GM12878 (cell line): ENCODE results near the gene GPR171. TPM values are rescaled to one million over a fixed set of nuclear protein-coding genes. Genes with fewer than 3 reads are reported as not detected.
A peak's percentile ranks its signal among the peaks of the same experiment; 100 is the strongest.

Experiments used
- ATAC-seq: fragments of 200-7000 bp; cut with Tn5 transposase; 3 replicates; pipeline ENCODE4 v1.9.1; 2020; ENCODE audit warnings: mild to moderate bottlenecking, moderate library complexity
- BruUV-seq: library from RNA; stranded (reverse); fragments of 400-500 nt; replicated peaks from 2 replicates; lab custom pipeline; 2021; lab: Mats Ljungman, UMichigan
- CTCF ChIA-PET: fragments of 300-600 bp; sonication (Branson Sonifier 250); formaldehyde crosslinking; extraction: SDS; loops from one replicate; lab custom pipeline; 2021; ENCODE audit warnings: inconsistent platforms; lab: Yijun Ruan, JAX
- POLR2A ChIA-PET: fragments of 350-600 bp; formaldehyde crosslinking; extraction: SDS; loops from one replicate; lab custom pipeline; 2021; ENCODE audit warnings: inconsistent platforms; lab: Charles Lee
- RAD21 ChIA-PET: fragments of 300-600 bp; sonication (Branson Sonifier 250); formaldehyde crosslinking; loops from one replicate; lab custom pipeline; 2023; ENCODE audit warnings: antibody characterized with exemption; ENCODE audit not compliant: unreplicated experiment; lab: Charles Lee
- SMC1A ChIA-PET: fragments of 300-600 bp; sonication (Branson Sonifier 250); formaldehyde crosslinking; loops from one replicate; lab custom pipeline; 2023; ENCODE audit not compliant: unreplicated experiment, uncharacterized antibody; lab: Charles Lee
- DNase-seq: peaks from one replicate; pipeline ENCODE4 v3.0.0-alpha.2; 2011; ENCODE audit warnings: low read depth, low spot score
- FAIRE-seq: peaks from 3 replicates; lab custom pipeline; 2011; peaks lifted over from hg19 to GRCh38; lab: Jason Lieb, UNC
- H2AFZ ChIP-seq: 2 replicates; pipeline ENCODE4 v1.6.0; 2011; ENCODE audit warnings: low read depth, low read length, control low read depth; ENCODE audit not compliant: control insufficient read depth
- H3K27ac ChIP-seq: 2 replicates; pipeline ENCODE4 v1.5.1; 2011; ENCODE audit warnings: control low read depth; ENCODE audit not compliant: control insufficient read depth, insufficient read depth
- H3K27me3 ChIP-seq, 2 experiments: replicated peaks in 1 of 2; 2 replicates each; pipeline versions ENCODE4 v1.6.0 to v1.6.1; 2011; ENCODE audit warnings: low read length in 1 of 2; ENCODE audit not compliant: control insufficient read depth in 2 of 2, insufficient read depth in 2 of 2
- H3K36me3 ChIP-seq, 2 experiments: 2 replicates each; pipeline ENCODE4 v1.5.1; 2011; ENCODE audit warnings: low read length in 1 of 2; ENCODE audit not compliant: control insufficient read depth in 2 of 2, insufficient read depth in 2 of 2
- H3K4me1 ChIP-seq: 2 replicates; pipeline ENCODE4 v1.6.1; 2011; ENCODE audit warnings: mild to moderate bottlenecking, low read length, moderate library complexity, mixed read lengths; ENCODE audit not compliant: control insufficient read depth, insufficient read depth
- H3K4me2 ChIP-seq: 2 replicates; pipeline ENCODE4 v1.6.0; 2011; ENCODE audit warnings: control low read depth; ENCODE audit not compliant: control insufficient read depth, insufficient read depth
- H3K4me3 ChIP-seq: fragments of 200-600 bp; sonication (generic); 2 replicates; pipeline ENCODE4 v1.5.1; 2016
- H3K79me2 ChIP-seq: 2 replicates; pipeline ENCODE4 v1.6.0; 2011; ENCODE audit warnings: low read length; ENCODE audit not compliant: control insufficient read depth, insufficient read depth
- H3K9ac ChIP-seq: 2 replicates; pipeline ENCODE4 v1.8.0; 2011; ENCODE audit warnings: low read length, control low read depth, mixed read lengths; ENCODE audit not compliant: control insufficient read depth, insufficient read depth
- H3K9me3 ChIP-seq: replicated peaks from 3 replicates; pipeline ENCODE4 v1.5.1; 2011; ENCODE audit warnings: mild to moderate bottlenecking, low read length; ENCODE audit not compliant: control insufficient read depth, insufficient read depth
- H4K20me1 ChIP-seq: 2 replicates; pipeline ENCODE4 v1.6.0; 2011; ENCODE audit not compliant: control insufficient read depth, insufficient read depth
- BHLHE40 ChIP-seq, 2 experiments: fragments of 450-650 bp in 1 of 2; IDR thresholded peaks; 2 replicates each; pipeline ENCODE4 v1.6.1; 2011 to 2017; ENCODE audit warnings: low read depth in 2 of 2, borderline replicate concordance in 1 of 2, improper control_type of control experiment in 1 of 2, low read length in 1 of 2, mild to moderate bottlenecking in 1 of 2
- CBFB ChIP-seq: IDR thresholded peaks from 2 replicates; pipeline ENCODE4 v1.6.1; 2016; ENCODE audit warnings: antibody characterized with exemption, low read depth
- DPF2 ChIP-seq: fragments of 450-650 bp; IDR thresholded peaks from 2 replicates; pipeline ENCODE4 v1.6.1; 2017; ENCODE audit warnings: mild to moderate bottlenecking
- EGR1 ChIP-seq, 2 experiments: IDR thresholded peaks; 1 replicate in 1 of 2; 2 replicates in 1 of 2; pipeline ENCODE4 v1.6.1; 2011 to 2012; ENCODE audit warnings: low read depth in 2 of 2, low read length in 2 of 2, borderline replicate concordance in 1 of 2, mild to moderate bottlenecking in 1 of 2, moderate library complexity in 1 of 2
- EP300 ChIP-seq, 2 experiments: fragments of 150-350 bp in 1 of 2; IDR thresholded peaks; 2 replicates each; pipeline ENCODE4 v1.6.1; 2011 to 2012; ENCODE audit warnings: low read depth in 2 of 2, low read length in 2 of 2, borderline replicate concordance in 1 of 2, improper control_type of control experiment in 1 of 2, inconsistent platforms in 1 of 2; ENCODE audit not compliant: control insufficient read depth in 1 of 2
- HDAC6 ChIP-seq: fragments of 200-600 bp; sonication (generic); IDR thresholded peaks from one replicate; pipeline ENCODE4 v1.8.0; 2017; ENCODE audit warnings: antibody characterized with exemption; ENCODE audit not compliant: unreplicated experiment
- HDGF ChIP-seq: fragments of 450-650 bp; IDR thresholded peaks from 2 replicates; pipeline ENCODE4 v1.6.1; 2016; ENCODE audit warnings: antibody characterized with exemption
- MLLT1 ChIP-seq: fragments of 450-650 bp; IDR thresholded peaks from 2 replicates; pipeline ENCODE4 v1.6.1; 2016; ENCODE audit warnings: mild to moderate bottlenecking
- NBN ChIP-seq: fragments of 450-650 bp; IDR thresholded peaks from 2 replicates; pipeline ENCODE4 v1.6.1; 2016
- POLR2AphosphoS5 ChIP-seq: IDR thresholded peaks from 2 replicates; pipeline ENCODE4 v1.6.1; 2011; ENCODE audit warnings: mild to moderate bottlenecking, low read length, inconsistent platforms
- POU2F2 ChIP-seq: IDR thresholded peaks from 3 replicates; pipeline ENCODE4 v1.6.1; 2011; ENCODE audit warnings: low read depth, mild to moderate bottlenecking, low read length, borderline replicate concordance
- RAD21 ChIP-seq: IDR thresholded peaks from 2 replicates; pipeline ENCODE4 v1.6.1; 2011; ENCODE audit warnings: mild to moderate bottlenecking, low read depth, low read length, moderate library complexity; ENCODE audit not compliant: insufficient read depth
- RUNX3 ChIP-seq: IDR thresholded peaks from 2 replicates; pipeline ENCODE4 v1.6.1; 2012; ENCODE audit warnings: low read length, inconsistent platforms
- SMC3 ChIP-seq: IDR thresholded peaks from 2 replicates; pipeline ENCODE4 v1.6.1; 2011; ENCODE audit warnings: low read length, improper control_type of control experiment, borderline replicate concordance
- SPI1 ChIP-seq: IDR thresholded peaks from 2 replicates; pipeline ENCODE4 v1.6.1; 2011; ENCODE audit warnings: low read depth, mild to moderate bottlenecking, low read length, moderate library complexity, borderline replicate concordance; ENCODE audit not compliant: insufficient read depth
- STAT3 ChIP-seq: IDR thresholded peaks from 2 replicates; pipeline ENCODE4 v1.6.1; 2011; ENCODE audit warnings: low read depth, low read length, improper control_type of control experiment
- ZNF207 ChIP-seq: fragments of 450-650 bp; IDR thresholded peaks from 2 replicates; pipeline ENCODE4 v1.6.1; 2014; ENCODE audit warnings: antibody characterized with exemption, mild to moderate bottlenecking, borderline replicate concordance
- ZSCAN29 ChIP-seq: fragments of 450-650 bp; IDR thresholded peaks from 2 replicates; pipeline ENCODE4 v1.6.1; 2017; ENCODE audit warnings: mild to moderate bottlenecking, moderate library complexity
- WGBS: methylation state at CpG from one replicate; pipeline ENCODE4 v1.1.6; 2016; ENCODE audit warnings: low lambda C conversion rate; ENCODE audit not compliant: insufficient replicate concordance, insufficient coverage; ENCODE audit errors: missing lambda C conversion rate; 5-methylcytosine and 5-hydroxymethylcytosine counted together
- in situ Hi-C: fragments of 300-500 bp; cut with MboI; formaldehyde crosslinking; loops from 9 replicates; pipeline ENCODE4 v1.14.3; 2018; ENCODE audit warnings: mixed read lengths
- intact Hi-C: fragments of 100-400 bp; cut with micrococcal nuclease; formaldehyde crosslinking; loops from one replicate; pipeline ENCODE4 v1.14.2; 2022; ENCODE audit not compliant: unreplicated experiment
- polyA plus RNA-seq, 11 experiments: library from polyadenylated mRNA; depleted of rRNA in 4 of 11; unstranded in 6 of 11; stranded (reverse) in 5 of 11; fragments of >200 nt; fragmentation: Nextera tagmentation in 4 of 11; fragmentation: Illumina TruSeq in 1 of 11; extraction: Ambion mirVana in 4 of 11; extraction: Trizol in 1 of 11; gene quantifications; 1 replicate in 1 of 11; 2 replicates in 10 of 11; pipeline versions ENCODE4 v1.2.1 to v1.2.3, GENCODE V29; 2011 to 2016; ENCODE audit warnings: inconsistent platforms in 2 of 11, missing spikeins in 2 of 11, low read depth in 1 of 11
- total RNA-seq, 4 experiments: library from RNA; depleted of rRNA in 3 of 4; stranded (reverse); fragments of >200 nt in 3 of 4; fragmentation: Illumina TruSeq in 1 of 4; extraction: Trizol in 1 of 4; gene quantifications; 2 replicates each; pipeline versions ENCODE4 v1.2.1 to v1.2.3, GENCODE V29; 2013 to 2021
- TF ChIP-seq, protein P1 (sequence below), 3 experiments: IDR thresholded peaks in 2 of 3; conservative IDR thresholded peaks in 1 of 3; 2 replicates each; pipeline ENCODE4 v1.5.1; 2011; ENCODE audit warnings: low read depth in 3 of 3, low read length in 3 of 3, mild to moderate bottlenecking in 3 of 3, control low read depth in 2 of 3, moderate library complexity in 2 of 3, inconsistent platforms in 1 of 3, mixed read lengths in 1 of 3; ENCODE audit not compliant: control insufficient read depth in 2 of 3, insufficient read depth in 1 of 3; ENCODE audit errors: extremely low read depth in 1 of 3

Gene GPR171
- total and polyA plus RNA-seq, 10 of the 15 experiments (the other 5 are each of a cell fraction or from before 2014, with no cell fraction given) = 0.05 to 0.07 TPM; not detected in 8

GRCh38 chr3:151227807-151228665 is 25.0 kb upstream of the GPR171 start:
- ChIA-PET POLR2A (interaction anchor here (1.3 kb wide), 1 partner anchor 52 kb away, joined by 3 read pairs; no protein-coding TSS in a partner anchor), RAD21 (interaction anchor here (0.7 to 3.5 kb wide), 13 partner anchors 27 to 611 kb away, joined by 3 to 50 read pairs (median 3); partner anchors contain the start of gene P2RY14), CTCF (interaction anchor here (0.7 to 8.7 kb wide), 45 partner anchors 8 to 691 kb away, joined by 3 to 182 read pairs (median 6); partner anchors contain the start of genes GPR171, P2RY13 and P2RY14), SMC1A (interaction anchor here (0.5 to 7.6 kb wide), 22 partner anchors 8 to 821 kb away, joined by 3 to 98 read pairs (median 6); partner anchors contain the start of genes GPR171 and P2RY14)
- no peak overlapping the region for H2AFZ ChIP-seq
- H3K4me3 ChIP-seq = no peak overlapping the region
- DNase-seq (peak; percentile 60), FAIRE-seq (peak; percentile 81), ATAC-seq (peak; percentile 96)
- H3K36me3 ChIP-seq = no peaks in the 10 kb centered on the region
- intact Hi-C loops = loop anchor here (1.0 kb wide), 4 partner anchors 55 to 609 kb away; no protein-coding TSS in a partner anchor
- 37% methylated on average over 9 of the region's 9 CpGs for WGBS
- no peak overlapping the region for H3K27ac ChIP-seq
- H3K9me3 ChIP-seq = no peaks in the 10 kb centered on the region
- H3K4me2 ChIP-seq = no peak overlapping the region
- no peaks in the 10 kb centered on the region for H3K27me3 ChIP-seq
- H3K4me1 ChIP-seq = peaks cover 9% of the 10 kb centered on the region
- no peaks in the 10 kb centered on the region for H4K20me1 ChIP-seq
- BruUV-seq = no TSS peak
- no peak overlapping the region for H3K9ac ChIP-seq
- no peaks in the 10 kb centered on the region for H3K79me2 ChIP-seq
- in situ Hi-C loops = loop anchor here (5.0 kb wide), 2 partner anchors 49 to 61 kb away; partner anchors contain the start of gene P2RY14
- TF ChIP-seq SMC3 (peak; percentile 97), MLLT1 (no peak), NBN (0 out of 2 replicates have a peak, but pooled peaks have one; percentile 19), RAD21 (peak; percentile 94), EP300 (IDR thresholded peaks at IDR 0.05; ENCODE audit: borderline replicate concordance in 1 of 2, control insufficient read depth in 1 of 2, low read depth in 2 of 2, low read length in 2 of 2) (0 out of 4 replicates have a peak, but pooled peaks of 1 of the 2 experiments have one; percentile 25), RUNX3 (peak; percentile 81), STAT3 (no peak), POLR2AphosphoS5 (no peak), ZNF207 (no peak), POU2F2 (0 out of 3 replicates have a peak, but pooled peaks have one; percentile 17), EGR1 (IDR thresholded peaks at IDR 0.05; ENCODE audit: borderline replicate concordance in 1 of 2, low read depth in 2 of 2, low read length in 2 of 2) (no peak), ZSCAN29 (no peak), DPF2 (0 out of 2 replicates have a peak, but pooled peaks have one; percentile 2), BHLHE40 (IDR thresholded peaks at IDR 0.05; ENCODE audit: borderline replicate concordance in 1 of 2, low read depth in 2 of 2, low read length in 1 of 2) (0 out of 4 replicates have a peak, but pooled peaks of 1 of the 2 experiments have one; percentile 29), SPI1 (no peak), HDGF (no peak), HDAC6 (no peak), CBFB (no peak)
- TF ChIP-seq, protein P1, sequence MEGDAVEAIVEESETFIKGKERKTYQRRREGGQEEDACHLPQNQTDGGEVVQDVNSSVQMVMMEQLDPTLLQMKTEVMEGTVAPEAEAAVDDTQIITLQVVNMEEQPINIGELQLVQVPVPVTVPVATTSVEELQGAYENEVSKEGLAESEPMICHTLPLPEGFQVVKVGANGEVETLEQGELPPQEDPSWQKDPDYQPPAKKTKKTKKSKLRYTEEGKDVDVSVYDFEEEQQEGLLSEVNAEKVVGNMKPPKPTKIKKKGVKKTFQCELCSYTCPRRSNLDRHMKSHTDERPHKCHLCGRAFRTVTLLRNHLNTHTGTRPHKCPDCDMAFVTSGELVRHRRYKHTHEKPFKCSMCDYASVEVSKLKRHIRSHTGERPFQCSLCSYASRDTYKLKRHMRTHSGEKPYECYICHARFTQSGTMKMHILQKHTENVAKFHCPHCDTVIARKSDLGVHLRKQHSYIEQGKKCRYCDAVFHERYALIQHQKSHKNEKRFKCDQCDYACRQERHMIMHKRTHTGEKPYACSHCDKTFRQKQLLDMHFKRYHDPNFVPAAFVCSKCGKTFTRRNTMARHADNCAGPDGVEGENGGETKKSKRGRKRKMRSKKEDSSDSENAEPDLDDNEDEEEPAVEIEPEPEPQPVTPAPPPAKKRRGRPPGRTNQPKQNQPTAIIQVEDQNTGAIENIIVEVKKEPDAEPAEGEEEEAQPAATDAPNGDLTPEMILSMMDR (IDR thresholded peaks at IDR 0.05 in 2 of 3, conservative IDR thresholded peaks at IDR 0.05 in 1 of 3; ENCODE audit: control insufficient read depth in 2 of 3, extremely low read depth in 1 of 3, insufficient read depth in 1 of 3, low read depth in 3 of 3, low read length in 3 of 3) = peak; percentile 85 to 95 (median 89); a peak in 5 of 6 replicates
